Bronchial epithelial cell (primary cell): Measurements from ENCODE around the gene CAMK2D. TPM values are rescaled to one million over a fixed set of nuclear protein-coding genes. Genes with fewer than 3 reads are reported as not detected.

Experiments used
- DNase-seq: peaks from one replicate; pipeline ENCODE4 v3.0.0-alpha.2; 2010; ENCODE audit warnings: low read depth
- FAIRE-seq: peaks from 2 replicates; lab custom pipeline; 2011; peaks lifted over from hg19 to GRCh38; lab: Jason Lieb, UNC
- H3K27me3 ChIP-seq: 2 replicates; pipeline ENCODE4 v1.5.1; 2011; ENCODE audit warnings: low read length; ENCODE audit not compliant: control insufficient read depth, insufficient read depth
- H3K36me3 ChIP-seq: 2 replicates; pipeline ENCODE4 v1.5.1; 2011; ENCODE audit warnings: low read length; ENCODE audit not compliant: control insufficient read depth, insufficient read depth
- H3K4me3 ChIP-seq: 2 replicates; pipeline ENCODE4 v1.5.1; 2011; ENCODE audit warnings: mild to moderate bottlenecking, low read depth, low read length, control low read depth
- CTCF ChIP-seq: IDR thresholded peaks from 2 replicates; pipeline ENCODE4 v1.5.1; 2011; ENCODE audit warnings: mild to moderate bottlenecking, moderate library complexity, low read length, control low read depth, inconsistent platforms; ENCODE audit not compliant: insufficient read depth, severe bottlenecking
- total RNA-seq: library from RNA; depleted of rRNA; stranded (reverse); fragments of >200 nt; gene quantifications from 2 replicates; pipeline ENCODE4 v1.2.1, GENCODE V29; 2014

The CAMK2D gene
- total RNA-seq, 1 donor from 2014 or later, result 50.8 TPM

GRCh38 chr4:113457121-113457520 is 304.4 kb downstream of the CAMK2D start:
- DNase-seq, result no peak

GRCh38 chr4:113455061-113455460 is 306.5 kb downstream of the CAMK2D start:
- FAIRE-seq, result no peak
- no peak for TF ChIP-seq CTCF
- no peak overlapping the region for H3K4me3 ChIP-seq
- H3K27me3 ChIP-seq, result no peaks in the 10 kb centered on the region
- peaks cover 3% of the 10 kb centered on the region for H3K36me3 ChIP-seq
- no peak for DNase-seq

More at GRCh38 chr4:113457121-113457520, 304.4 kb downstream of the CAMK2D start:
- H3K27me3 ChIP-seq, result no peaks in the 10 kb centered on the region
- H3K4me3 ChIP-seq, result no peak overlapping the region
- no peak for TF ChIP-seq CTCF
- H3K36me3 ChIP-seq, result peaks cover 3% of the 10 kb centered on the region
- no peak for FAIRE-seq

GRCh38 chr4:113452868-113453620 is 308.5 kb downstream of the CAMK2D start:
- DNase-seq (peak; percentile 72), FAIRE-seq (no peak)
- Histone ChIP-seq H3K4me3 (no peak overlapping the region), H3K27me3 (no peaks in the 10 kb centered on the region), H3K36me3 (peaks cover 3% of the 10 kb centered on the region)
- no peak for TF ChIP-seq CTCF

GRCh38 chr4:113452152-113452551 is 309.4 kb downstream of the CAMK2D start:
- Histone ChIP-seq H3K27me3 (no peaks in the 10 kb centered on the region), H3K36me3 (peaks cover 1% of the 10 kb centered on the region), H3K4me3 (no peak overlapping the region)
- FAIRE-seq (no peak), DNase-seq (no peak)
- TF ChIP-seq CTCF, result no peak

- FAIRE-seq, result no peak
Observed at GRCh38 chr4:113450295-113451080, 311.1 kb downstream of the CAMK2D start.

More at GRCh38 chr4:113450295-113451080, 311.1 kb downstream of the CAMK2D start:
- Histone ChIP-seq H3K27me3 (no peaks in the 10 kb centered on the region), H3K36me3 (no peaks in the 10 kb centered on the region), H3K4me3 (no peak overlapping the region)
- no peak for TF ChIP-seq CTCF
- no peak for DNase-seq
